HEK293T (cell line): Measurements from ENCODE around the gene ADTRP.

Experiments
- ARNT ChIP-seq: fragments of 450-650 bp; IDR thresholded peaks from 2 replicates; pipeline ENCODE4 v1.6.1; 2017; ENCODE audit warnings: mild to moderate bottlenecking
- BHLHE40 ChIP-seq: fragments of 450-650 bp; IDR thresholded peaks from 2 replicates; pipeline ENCODE4 v1.6.1; 2016; ENCODE audit warnings: mild to moderate bottlenecking, moderate library complexity, borderline replicate concordance
- CTBP1 ChIP-seq: fragments of 450-650 bp; IDR thresholded peaks from 2 replicates; pipeline ENCODE4 v1.6.1; 2016; ENCODE audit warnings: borderline replicate concordance
- ELF4 ChIP-seq: fragments of 450-650 bp; IDR thresholded peaks from 2 replicates; pipeline ENCODE4 v1.6.1; 2017; ENCODE audit warnings: antibody characterized with exemption
- FOXA1 ChIP-seq: fragments of 450-650 bp; IDR thresholded peaks from 2 replicates; pipeline ENCODE4 v1.6.1; 2016; ENCODE audit warnings: mild to moderate bottlenecking
- FOXM1 ChIP-seq: fragments of 450-650 bp; IDR thresholded peaks from 2 replicates; pipeline ENCODE4 v1.6.1; 2017; ENCODE audit warnings: mild to moderate bottlenecking, borderline replicate concordance
- HDGF ChIP-seq: fragments of 450-650 bp; IDR thresholded peaks from 2 replicates; pipeline ENCODE4 v1.6.1; 2017; ENCODE audit warnings: antibody characterized with exemption, borderline replicate concordance
- SP1 ChIP-seq: fragments of 450-650 bp; IDR thresholded peaks from 2 replicates; pipeline ENCODE4 v1.6.1; 2017
- SUZ12 ChIP-seq: fragments of 450-650 bp; IDR thresholded peaks from 2 replicates; pipeline ENCODE4 v1.6.1; 2016; ENCODE audit warnings: mild to moderate bottlenecking
- TARDBP ChIP-seq: fragments of 450-650 bp; IDR thresholded peaks from 2 replicates; pipeline ENCODE4 v1.6.1; 2016
- TF ChIP-seq, protein P1 (sequence below): fragments of 450-650 bp; IDR thresholded peaks from 2 replicates; pipeline ENCODE4 v1.6.1; 2016

DNA sequence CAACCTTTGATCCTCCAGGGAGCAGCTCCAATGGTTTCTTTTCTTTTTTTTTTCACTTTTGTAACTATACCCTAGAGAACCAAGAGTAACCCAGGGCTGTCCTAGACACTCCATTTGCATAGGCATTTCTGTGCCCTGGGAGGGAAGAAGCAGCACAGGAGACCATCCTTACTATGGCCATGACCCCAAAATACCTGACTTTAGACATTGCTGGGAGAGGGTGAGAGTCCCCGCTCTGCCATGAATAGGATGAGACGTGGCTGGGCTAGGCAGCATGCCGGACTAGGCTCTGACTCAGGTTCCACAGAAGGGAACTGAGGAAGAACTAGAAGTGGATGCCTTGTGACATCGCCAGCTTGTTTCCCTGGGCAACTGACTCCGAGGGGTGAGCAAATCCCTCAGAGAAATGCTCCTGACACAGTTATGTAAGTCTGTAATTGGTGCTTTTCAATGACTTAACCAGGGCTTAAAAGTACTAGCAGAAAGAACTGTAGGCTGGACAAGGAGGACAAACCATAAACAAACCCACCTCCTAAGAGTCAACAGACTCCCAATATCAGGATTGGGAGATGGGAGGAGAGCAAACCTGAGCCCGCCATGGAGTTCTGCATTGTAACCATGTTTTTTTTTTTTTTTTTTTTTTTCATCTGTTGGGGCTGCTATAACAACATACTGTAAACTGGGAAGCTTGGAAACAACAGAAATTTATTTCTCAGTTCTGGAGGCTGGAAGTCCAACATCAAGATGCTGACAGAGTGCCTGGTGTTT is 910 bp upstream of the ADTRP start:
- no peak for TF ChIP-seq SUZ12
- TF ChIP-seq ELF4: no peak
- TF ChIP-seq TARDBP: no peak
- no peak for TF ChIP-seq BHLHE40
- TF ChIP-seq SP1: no peak
- no peak for TF ChIP-seq CTBP1
- TF ChIP-seq, protein P1, sequence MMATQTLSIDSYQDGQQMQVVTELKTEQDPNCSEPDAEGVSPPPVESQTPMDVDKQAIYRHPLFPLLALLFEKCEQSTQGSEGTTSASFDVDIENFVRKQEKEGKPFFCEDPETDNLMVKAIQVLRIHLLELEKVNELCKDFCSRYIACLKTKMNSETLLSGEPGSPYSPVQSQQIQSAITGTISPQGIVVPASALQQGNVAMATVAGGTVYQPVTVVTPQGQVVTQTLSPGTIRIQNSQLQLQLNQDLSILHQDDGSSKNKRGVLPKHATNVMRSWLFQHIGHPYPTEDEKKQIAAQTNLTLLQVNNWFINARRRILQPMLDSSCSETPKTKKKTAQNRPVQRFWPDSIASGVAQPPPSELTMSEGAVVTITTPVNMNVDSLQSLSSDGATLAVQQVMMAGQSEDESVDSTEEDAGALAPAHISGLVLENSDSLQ: no peak
- no peak for TF ChIP-seq FOXA1
- TF ChIP-seq FOXM1: no peak
- TF ChIP-seq HDGF: no peak
- TF ChIP-seq ARNT: no peak
